Cardiac fibroblast (primary cell): ENCODE measurements around the gene CLDN15.
"Not testable (repeated sequence)": the region's sequence is repeated elsewhere in the genome, so short reads cannot be mapped to it uniquely, and the experiment has no call there.

Source experiments
- DNase-seq, 2 donors: peaks; one replicate each; pipeline versions ENCODE4 v3.0.0 to v3.0.0-alpha.2; 2010; ENCODE audit warnings: low read depth in 2 of 2
- H3K4me3 ChIP-seq, 2 donors: replicated peaks in 1 of 2; 1 replicate in 1 of 2; 2 replicates in 1 of 2; pipeline ENCODE4 v1.5.1; 2011; ENCODE audit warnings: low read depth in 2 of 2, low read length in 2 of 2, mild to moderate bottlenecking in 2 of 2, moderate library complexity in 1 of 2
- TF ChIP-seq, protein P1 (sequence below): IDR thresholded peaks from one replicate; pipeline ENCODE4 v1.5.1; 2011; ENCODE audit warnings: low read depth, mild to moderate bottlenecking, low read length, inconsistent platforms

Gene CLDN15, protein sequence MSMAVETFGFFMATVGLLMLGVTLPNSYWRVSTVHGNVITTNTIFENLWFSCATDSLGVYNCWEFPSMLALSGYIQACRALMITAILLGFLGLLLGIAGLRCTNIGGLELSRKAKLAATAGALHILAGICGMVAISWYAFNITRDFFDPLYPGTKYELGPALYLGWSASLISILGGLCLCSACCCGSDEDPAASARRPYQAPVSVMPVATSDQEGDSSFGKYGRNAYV

GRCh38 chr7:101237206-101238067 lies at the start of gene CLDN15:
TSS of gene CLDN15 (minus strand) at chr7:101237802. CDS start at chr7:101237581, 221 bp downstream.
- TF ChIP-seq, protein P1, sequence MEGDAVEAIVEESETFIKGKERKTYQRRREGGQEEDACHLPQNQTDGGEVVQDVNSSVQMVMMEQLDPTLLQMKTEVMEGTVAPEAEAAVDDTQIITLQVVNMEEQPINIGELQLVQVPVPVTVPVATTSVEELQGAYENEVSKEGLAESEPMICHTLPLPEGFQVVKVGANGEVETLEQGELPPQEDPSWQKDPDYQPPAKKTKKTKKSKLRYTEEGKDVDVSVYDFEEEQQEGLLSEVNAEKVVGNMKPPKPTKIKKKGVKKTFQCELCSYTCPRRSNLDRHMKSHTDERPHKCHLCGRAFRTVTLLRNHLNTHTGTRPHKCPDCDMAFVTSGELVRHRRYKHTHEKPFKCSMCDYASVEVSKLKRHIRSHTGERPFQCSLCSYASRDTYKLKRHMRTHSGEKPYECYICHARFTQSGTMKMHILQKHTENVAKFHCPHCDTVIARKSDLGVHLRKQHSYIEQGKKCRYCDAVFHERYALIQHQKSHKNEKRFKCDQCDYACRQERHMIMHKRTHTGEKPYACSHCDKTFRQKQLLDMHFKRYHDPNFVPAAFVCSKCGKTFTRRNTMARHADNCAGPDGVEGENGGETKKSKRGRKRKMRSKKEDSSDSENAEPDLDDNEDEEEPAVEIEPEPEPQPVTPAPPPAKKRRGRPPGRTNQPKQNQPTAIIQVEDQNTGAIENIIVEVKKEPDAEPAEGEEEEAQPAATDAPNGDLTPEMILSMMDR, result no peak
- peak; percentile 86 to 90 for DNase-seq
- peak within 1 kb of the TSS in 1 of 2 donors; percentile 24 for H3K4me3 ChIP-seq

GRCh38 chr7:101287032-101287431 lies 49.4 kb upstream of the CLDN15 start:
- TF ChIP-seq, protein P1, result no peak
- no peak for DNase-seq

DNA sequence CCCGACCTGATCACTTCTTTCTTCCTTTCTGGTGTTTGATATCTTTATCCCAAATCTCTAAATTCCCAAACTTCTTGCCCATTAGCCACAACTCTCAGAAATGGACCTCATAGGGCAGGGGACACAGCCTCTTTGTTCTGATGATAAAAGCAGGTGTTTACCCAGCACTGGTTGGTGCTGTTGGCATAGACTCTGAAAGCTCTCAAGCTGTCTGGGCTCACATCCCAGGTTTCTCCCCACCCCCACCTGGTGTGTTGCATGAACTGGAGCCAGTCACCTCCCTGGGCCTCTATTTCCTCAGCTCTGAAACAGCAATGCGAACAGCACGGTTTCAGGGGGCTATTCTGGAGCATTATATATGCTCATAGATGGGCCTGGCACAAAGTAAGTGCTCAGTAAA lies 48.3 kb upstream of the CLDN15 start:
- H3K4me3 ChIP-seq, DNase-seq: not testable (repeated sequence)

More at GRCh38 chr7:101287032-101287431, 49.4 kb upstream of the CLDN15 start:
- no peak overlapping the region for H3K4me3 ChIP-seq

- TF ChIP-seq, protein P1, result no peak
- H3K4me3 ChIP-seq, result no peak overlapping the region
- no peak for DNase-seq
Measured at GRCh38 chr7:101285171-101285570, 47.6 kb upstream of the CLDN15 start.

DNA sequence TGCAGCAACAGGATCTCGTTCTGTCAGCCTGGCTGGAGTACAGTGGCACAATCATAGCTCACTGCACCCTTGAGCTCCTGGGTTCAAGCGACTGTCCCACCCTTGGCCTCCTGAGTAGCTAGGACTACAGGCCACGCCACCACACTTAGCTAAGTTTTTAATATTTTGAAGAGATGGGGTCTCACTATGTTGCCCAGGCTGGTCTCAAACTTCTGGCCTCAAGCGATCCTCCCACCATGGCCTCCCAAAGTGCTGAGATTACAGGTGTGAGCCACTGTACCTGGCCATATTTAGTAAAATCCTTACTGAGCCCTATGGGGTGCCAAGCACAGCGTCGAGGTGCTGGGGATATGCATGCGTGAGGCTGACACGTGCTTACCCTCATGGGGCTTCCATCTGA lies 43.3 kb upstream of the CLDN15 start:
- H3K4me3 ChIP-seq, result not testable (repeated sequence)

DNA sequence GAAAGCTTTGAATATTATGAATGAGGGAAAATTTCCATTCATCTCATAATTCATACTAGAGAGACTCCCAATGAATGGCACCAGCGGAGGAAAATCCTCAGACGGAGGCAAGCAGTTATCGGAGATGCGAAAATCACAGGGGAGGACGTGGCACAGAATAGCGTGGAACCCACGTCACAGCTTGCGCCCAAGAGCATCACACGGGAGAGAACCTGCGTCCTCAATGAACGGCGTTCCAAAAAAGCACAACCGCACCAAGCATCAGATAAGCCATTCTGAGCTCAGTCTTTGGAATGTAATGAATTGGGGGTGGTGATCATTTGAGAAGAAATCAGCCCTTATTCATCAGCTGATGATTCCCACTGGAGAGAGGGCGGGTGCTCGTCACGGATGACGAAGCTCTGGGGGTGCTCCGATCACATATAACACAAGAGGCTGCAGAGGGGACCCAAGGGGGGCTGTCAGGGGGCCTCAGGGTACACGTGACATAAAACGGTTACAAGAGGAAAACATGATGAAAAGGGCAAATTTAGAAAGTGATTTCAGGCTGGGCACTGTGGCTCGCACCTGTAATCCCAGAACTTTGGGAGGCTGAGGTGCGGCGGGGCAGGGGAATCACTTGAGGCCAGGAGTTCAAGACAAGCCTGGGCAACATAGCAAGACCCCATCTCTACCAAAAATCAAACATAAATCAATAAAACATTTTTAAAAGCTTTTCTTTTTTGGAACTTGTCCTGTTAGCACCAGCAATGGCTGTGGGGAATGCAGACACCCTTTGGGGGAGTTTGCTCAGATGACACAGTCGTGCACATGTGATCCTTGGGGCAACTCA lies 41.1 kb upstream of the CLDN15 start:
- H3K4me3 ChIP-seq, result no peak overlapping the region
- peak in 1 of 2 donors; percentile 15 for DNase-seq
- TF ChIP-seq, protein P1, result no peak

More for the DNA sequence above, 43.3 kb upstream of the CLDN15 start:
- not testable (repeated sequence) for DNase-seq

DNA sequence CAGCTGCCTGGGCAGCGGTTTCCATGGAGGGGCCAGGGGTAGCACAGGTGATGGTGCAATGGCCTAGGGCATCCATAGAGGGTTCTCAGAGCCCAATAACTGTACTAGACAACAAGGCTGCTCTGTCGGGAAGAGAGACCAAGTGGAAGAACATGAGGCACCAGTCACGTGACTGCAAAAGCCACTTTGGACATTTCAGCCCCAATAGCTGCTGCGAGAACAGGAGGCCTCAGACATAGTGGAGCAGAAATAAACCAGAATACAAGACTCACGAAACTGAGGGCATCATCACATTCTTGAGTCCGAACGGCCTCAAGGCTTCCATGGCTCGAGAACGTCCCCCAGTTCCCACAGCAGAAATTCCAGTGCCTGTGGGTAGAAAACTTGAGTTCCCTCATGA lies 39.6 kb upstream of the CLDN15 start:
- TF ChIP-seq, protein P1, result no peak
- no peak for DNase-seq
- no peak overlapping the region for H3K4me3 ChIP-seq
